H1 (cell line): ENCODE results near the gene SSR2. TPM values are rescaled to one million over a fixed set of nuclear protein-coding genes. Genes with fewer than 3 reads are reported as not detected.
A peak's percentile ranks its signal among the peaks of the same experiment; 100 is the strongest.

Experiments
- CTCF ChIA-PET: fragments of 300-600 bp; sonication (Branson Sonifier 250); formaldehyde crosslinking; loops from one replicate; lab custom pipeline; 2021; ENCODE audit not compliant: partially characterized antibody; lab: Charles Lee
- POLR2A ChIA-PET: fragments of 300-600 bp; sonication (Branson Sonifier 250); formaldehyde crosslinking; loops from one replicate; lab custom pipeline; 2021; ENCODE audit warnings: inconsistent platforms; ENCODE audit not compliant: partially characterized antibody; lab: Charles Lee
- DNase-seq, 2 experiments: peaks; one replicate each; pipeline versions ENCODE4 v3.0.0 to v3.0.0-alpha.2; 2010 to 2022; ENCODE audit warnings: low spot score in 2 of 2, low read depth in 1 of 2, mixed read lengths in 1 of 2
- FAIRE-seq: peaks from 2 replicates; lab custom pipeline; 2011; peaks lifted over from hg19 to GRCh38; lab: Jason Lieb, UNC
- H2AFZ ChIP-seq: 2 replicates; pipeline ENCODE4 v1.8.1; 2012; ENCODE audit warnings: low read length, inconsistent platforms
- H2AK5ac ChIP-seq: 2 replicates; pipeline ENCODE4 v1.6.1; 2013; ENCODE audit warnings: low read depth, low read length
- H2BK120ac ChIP-seq: replicated peaks from 2 replicates; pipeline ENCODE3; 2013; ENCODE audit warnings: low read depth, low read length, inconsistent platforms
- H2BK12ac ChIP-seq: 2 replicates; pipeline ENCODE4 v1.6.1; 2013; ENCODE audit warnings: low read depth, low read length
- H2BK15ac ChIP-seq: 2 replicates; pipeline ENCODE4 v1.6.1; 2013; ENCODE audit warnings: low read length
- H2BK20ac ChIP-seq: 2 replicates; pipeline ENCODE4 v1.6.1; 2013; ENCODE audit warnings: low read length
- H2BK5ac ChIP-seq: 2 replicates; pipeline ENCODE4 v1.6.1; 2013; ENCODE audit warnings: low read depth, low read length
- H3K14ac ChIP-seq: 2 replicates; pipeline ENCODE4 v1.6.1; 2013; ENCODE audit warnings: inconsistent platforms; ENCODE audit not compliant: insufficient read length
- H3K18ac ChIP-seq: 2 replicates; pipeline ENCODE4 v1.6.1; 2013; ENCODE audit warnings: low read length; ENCODE audit errors: extremely low read depth
- H3K23ac ChIP-seq: 2 replicates; pipeline ENCODE4 v1.6.1; 2013; ENCODE audit warnings: inconsistent platforms; ENCODE audit not compliant: insufficient read length
- H3K23me2 ChIP-seq: 2 replicates; pipeline ENCODE4 v1.6.1; 2013; ENCODE audit warnings: low read depth, low read length
- H3K27ac ChIP-seq: 2 replicates; pipeline ENCODE4 v1.6.1; 2011; ENCODE audit warnings: low read depth, low read length, inconsistent platforms
- H3K27me3 ChIP-seq, 4 experiments: replicated peaks in 1 of 4; 1 replicate in 1 of 4; 2 replicates in 3 of 4; pipeline versions ENCODE4 v1.6.1 to v1.8.1; 2011 to 2013; ENCODE audit warnings: low read length in 3 of 4, mild to moderate bottlenecking in 3 of 4, inconsistent platforms in 2 of 4, mixed read lengths in 2 of 4, moderate library complexity in 1 of 4; ENCODE audit not compliant: control insufficient read depth in 3 of 4, insufficient read depth in 3 of 4; ENCODE audit errors: extremely low read depth in 1 of 4
- H3K36me3 ChIP-seq, 4 experiments: 2 replicates each; pipeline versions ENCODE4 v1.6.1 to v1.8.1; 2011 to 2013; ENCODE audit warnings: mild to moderate bottlenecking in 4 of 4, low read length in 3 of 4, moderate library complexity in 2 of 4, control low read depth in 1 of 4, inconsistent platforms in 1 of 4; ENCODE audit not compliant: insufficient read depth in 4 of 4, control insufficient read depth in 2 of 4
- H3K4ac ChIP-seq: replicated peaks from 2 replicates; pipeline ENCODE3; 2013; ENCODE audit warnings: low read length, low read depth, mixed read lengths, inconsistent platforms; ENCODE audit not compliant: insufficient read length
- H3K4me1 ChIP-seq, 4 experiments: replicated peaks in 1 of 4; 1 replicate in 1 of 4; 2 replicates in 3 of 4; pipeline versions ENCODE4 v1.6.1 to v1.8.1; 2011 to 2013; ENCODE audit warnings: low read length in 3 of 4, inconsistent platforms in 2 of 4, mixed read lengths in 1 of 4; ENCODE audit not compliant: insufficient read depth in 4 of 4, control insufficient read depth in 3 of 4
- H3K4me2 ChIP-seq, 2 experiments: 2 replicates each; pipeline versions ENCODE4 v1.6.1 to v1.8.1; 2011 to 2013; ENCODE audit warnings: low read depth in 2 of 2, low read length in 2 of 2, control low read depth in 1 of 2, inconsistent platforms in 1 of 2, mild to moderate bottlenecking in 1 of 2; ENCODE audit not compliant: insufficient read depth in 1 of 2
- H3K4me3 ChIP-seq, 4 experiments: fragments of 200-600, 300-600 bp in 1 of 4; sonication (generic), shearing (Covaris generic), sonication (Bioruptor Twin) in 1 of 4; 2 replicates each; pipeline versions ENCODE4 v1.5.1 to v1.8.1; 2011 to 2016; ENCODE audit warnings: low read length in 4 of 4, low read depth in 3 of 4, control low read depth in 2 of 4, inconsistent platforms in 2 of 4, mild to moderate bottlenecking in 2 of 4, mixed read lengths in 1 of 4, moderate library complexity in 1 of 4; ENCODE audit not compliant: insufficient read depth in 2 of 4; ENCODE audit errors: extremely low read depth in 1 of 4
- H3K56ac ChIP-seq: replicated peaks from 2 replicates; pipeline ENCODE3; 2013; ENCODE audit warnings: low read depth, mild to moderate bottlenecking, mixed read lengths, low read length, inconsistent platforms; ENCODE audit not compliant: insufficient read length
- H3K79me1 ChIP-seq: 2 replicates; pipeline ENCODE4 v1.6.1; 2013; ENCODE audit warnings: low read depth, low read length, control low read depth
- H3K79me2 ChIP-seq, 2 experiments: 2 replicates each; pipeline versions ENCODE4 v1.6.1 to v1.8.1; 2012 to 2013; ENCODE audit warnings: low read length in 2 of 2, mild to moderate bottlenecking in 2 of 2, inconsistent platforms in 1 of 2; ENCODE audit not compliant: insufficient read depth in 2 of 2, control insufficient read depth in 1 of 2
- H3K9ac ChIP-seq, 4 experiments: replicated peaks in 1 of 4; 1 replicate in 1 of 4; 2 replicates in 3 of 4; pipeline versions ENCODE4 v1.6.1 to v1.8.1; 2011 to 2013; ENCODE audit warnings: low read depth in 3 of 4, low read length in 3 of 4, control low read depth in 2 of 4, mild to moderate bottlenecking in 2 of 4, moderate library complexity in 2 of 4, inconsistent platforms in 1 of 4; ENCODE audit errors: extremely low read depth in 1 of 4
- H3K9me3 ChIP-seq, 2 experiments: 2 replicates each; pipeline versions ENCODE4 v1.6.1 to v1.8.1; 2012 to 2013; ENCODE audit warnings: mild to moderate bottlenecking in 2 of 2, moderate library complexity in 2 of 2, control low read depth in 1 of 2, inconsistent platforms in 1 of 2, low read depth in 1 of 2, low read length in 1 of 2, mixed read lengths in 1 of 2; ENCODE audit not compliant: insufficient read depth in 2 of 2
- H4K20me1 ChIP-seq, 2 experiments: replicated peaks in 1 of 2; 2 replicates each; pipeline versions ENCODE3 to v1.8.1; 2011 to 2013; ENCODE audit warnings: inconsistent platforms in 2 of 2, low read length in 2 of 2, mild to moderate bottlenecking in 1 of 2; ENCODE audit not compliant: insufficient read depth in 2 of 2, control insufficient read depth in 1 of 2
- H4K5ac ChIP-seq: 2 replicates; pipeline ENCODE4 v1.6.1; 2013; ENCODE audit warnings: low read length, low read depth, mixed read lengths, inconsistent platforms; ENCODE audit not compliant: insufficient read length
- H4K8ac ChIP-seq: 2 replicates; pipeline ENCODE4 v1.8.0; 2013; ENCODE audit warnings: mild to moderate bottlenecking, moderate library complexity, low read length, inconsistent platforms; ENCODE audit not compliant: insufficient read depth; ENCODE audit errors: extremely low read depth
- H4K91ac ChIP-seq: replicated peaks from 2 replicates; pipeline ENCODE3; 2013; ENCODE audit warnings: low read length, mixed read lengths, inconsistent platforms; ENCODE audit not compliant: insufficient read length
- BACH1 ChIP-seq: IDR thresholded peaks from 2 replicates; pipeline ENCODE4 v1.6.1; 2012; ENCODE audit warnings: low read length, improper control_type of control experiment
- BRCA1 ChIP-seq: IDR thresholded peaks from 2 replicates; pipeline ENCODE4 v1.6.1; 2012; ENCODE audit warnings: low read depth, low read length, improper control_type of control experiment
- CBX8 ChIP-seq: fragments of 300-800, 300-1000 bp; sonication (generic); IDR thresholded peaks from 2 replicates; pipeline ENCODE4 v1.7.1; 2016; ENCODE audit warnings: low read depth, low read length, borderline replicate concordance
- CHD1 ChIP-seq: IDR thresholded peaks from 2 replicates; pipeline ENCODE4 v1.6.1; 2012; ENCODE audit warnings: low read depth, low read length, improper control_type of control experiment
- CHD2 ChIP-seq: IDR thresholded peaks from 2 replicates; pipeline ENCODE4 v1.6.1; 2012; ENCODE audit warnings: low read length, improper control_type of control experiment
- CREB1 ChIP-seq: IDR thresholded peaks from 2 replicates; pipeline ENCODE4 v1.6.1; 2012; ENCODE audit warnings: inconsistent platforms
- NANOG ChIP-seq: IDR thresholded peaks from 2 replicates; pipeline ENCODE4 v1.6.1; 2011; ENCODE audit warnings: low read length, low read depth, mild to moderate bottlenecking, inconsistent platforms; ENCODE audit not compliant: insufficient read depth, poor library complexity, severe bottlenecking
- RAD21 ChIP-seq, 2 experiments: IDR thresholded peaks in 1 of 2; conservative IDR thresholded peaks in 1 of 2; 2 replicates each; pipeline ENCODE4 v1.6.1; 2011; ENCODE audit warnings: low read depth in 2 of 2, low read length in 2 of 2, improper control_type of control experiment in 1 of 2, inconsistent platforms in 1 of 2, mild to moderate bottlenecking in 1 of 2, moderate library complexity in 1 of 2
- SP4 ChIP-seq: IDR thresholded peaks from 2 replicates; pipeline ENCODE4 v1.6.1; 2012; ENCODE audit warnings: low read length, inconsistent platforms
- ZNF274 ChIP-seq: IDR thresholded peaks from 2 replicates; pipeline ENCODE4 v1.7.0; 2012; ENCODE audit warnings: low read length, borderline replicate concordance; ENCODE audit errors: extremely low read depth
- WGBS, 2 experiments: shearing (Covaris generic) in 1 of 2; methylation state at CpG; one replicate each; pipeline versions ENCODE4 v1.1.6 to v1.1.7; 2013 to 2015; ENCODE audit warnings: low lambda C conversion rate in 2 of 2, mixed read lengths in 2 of 2, inconsistent platforms in 1 of 2, low coverage in 1 of 2, missing lambda C conversion rate in 1 of 2; ENCODE audit not compliant: insufficient replicate concordance in 2 of 2, insufficient coverage in 1 of 2, insufficient read length in 1 of 2; ENCODE audit errors: extremely low coverage in 1 of 2, missing lambda C conversion rate in 1 of 2; 5-methylcytosine and 5-hydroxymethylcytosine counted together
- polyA plus RNA-seq, 7 experiments: library from polyadenylated mRNA; depleted of rRNA in 3 of 7; stranded (reverse) in 5 of 7; unstranded in 2 of 7; fragments of >200 nt in 5 of 7; fragments of 200-250 nt in 2 of 7; gene quantifications; 1 replicate in 5 of 7; 2 replicates in 1 of 7; 4 replicates in 1 of 7; pipeline versions ENCODE4 v1.2.1 to v1.2.3, GENCODE V29; 2011 to 2013; ENCODE audit warnings: missing spikeins in 2 of 7, mixed read lengths in 2 of 7
- total RNA-seq: library from RNA; stranded (reverse); fragmentation: NEBNext Ultra II Directional; extraction: Animal tissue kit (Norgen Biotek cat#: 25700); gene quantifications from 2 replicates; pipeline ENCODE4 v1.2.1, GENCODE V29; 2021
- TF ChIP-seq, protein P1 (sequence below): IDR thresholded peaks from 2 replicates; pipeline ENCODE4 v1.6.1; 2012; ENCODE audit warnings: inconsistent platforms

The SSR2 gene
- total and polyA plus RNA-seq, 2 of the 8 experiments (the other 6 are each of a cell fraction or from before 2014, with no cell fraction given) = 190 to 648 TPM

DNA sequence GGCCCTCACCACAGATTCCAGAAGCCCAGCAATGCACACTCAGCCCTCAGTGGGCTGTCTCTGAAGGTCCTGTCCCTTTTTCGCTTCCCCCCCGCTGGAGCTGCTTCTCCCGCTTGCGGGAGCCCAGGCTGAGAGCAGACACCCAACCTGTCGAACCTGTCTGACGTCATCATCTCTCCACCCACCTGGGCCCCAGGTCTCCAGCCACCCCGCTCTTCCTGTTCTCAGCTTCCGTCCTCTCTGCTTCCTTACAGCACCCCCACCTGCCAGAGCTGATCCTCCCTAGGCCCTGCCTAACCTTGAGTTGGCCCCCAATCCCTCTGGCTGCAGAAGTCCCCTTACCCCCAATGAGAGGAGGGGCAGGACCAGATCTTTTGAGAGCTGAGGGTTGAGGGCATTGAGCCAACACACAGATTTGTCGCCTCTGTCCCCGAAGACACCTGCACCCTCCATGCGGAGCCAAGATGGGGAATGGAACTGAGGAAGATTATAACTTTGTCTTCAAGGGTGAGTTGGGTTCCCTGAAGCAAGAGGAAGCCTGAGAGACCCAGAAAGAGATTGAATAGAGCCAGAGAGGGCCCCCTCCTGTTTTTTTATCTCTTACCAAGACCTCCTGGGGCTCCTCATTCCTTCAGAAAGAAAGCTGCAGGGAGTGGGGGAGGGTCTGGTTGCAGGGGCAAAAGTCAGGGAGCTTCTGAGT is 40.3 kb upstream of the SSR2 start, which contains the start of gene RAB25:
Gene RAB25, plus strand, starts transcription at position 224 of the 700 bp plus-strand sequence. Its CDS starts 241 bp downstream, at position 465.
- Histone ChIP-seq H3K27me3 (no peaks in the 10 kb centered on the region), H2AK5ac (peak within 1 kb of the TSS; percentile 57; the same call in 1 of the 2 replicates), H4K5ac (peak within 1 kb of the TSS; percentile 89), H3K9ac (peak within 1 kb of the TSS in 3 of 4 experiments; percentile 68 to 82 (median 72); a peak in 6 of 7 replicates), H4K20me1 (peaks cover 3 to 9% of the 10 kb centered on the region in 2 experiments), H3K79me2 (peaks cover 0 to 6% of the 10 kb centered on the region in 2 experiments; a peak in 1 of 4 replicates), H3K56ac (peak within 1 kb of the TSS; percentile 26), H3K4me1 (peaks cover 0 to 22% (median 11%) of the 10 kb centered on the region in 4 experiments; a peak in 6 of 7 replicates), H2BK120ac (no peak within 1 kb of the TSS), H4K91ac (peak within 1 kb of the TSS; percentile 13), H3K14ac (no peak within 1 kb of the TSS), H2BK5ac (peak within 1 kb of the TSS; percentile 95), H3K23me2 (peaks cover 10% of the 10 kb centered on the region), H2BK20ac (peak within 1 kb of the TSS; percentile 62; the same call in 1 of the 2 replicates), H3K4me2 (peak within 1 kb of the TSS; percentile 76 to 88), H3K18ac (peak within 1 kb of the TSS; percentile 89), H2BK15ac (no peak within 1 kb of the TSS; the same call in 1 of the 2 replicates), H3K4ac (no peak within 1 kb of the TSS), H3K9me3 (no peaks in the 10 kb centered on the region), H3K27ac (peak within 1 kb of the TSS; percentile 93), H3K36me3 (peaks cover 0 to 7% (median 4%) of the 10 kb centered on the region in 4 experiments; a peak in 1 of 8 replicates), H3K23ac (no peak within 1 kb of the TSS), H3K4me3 (peak within 1 kb of the TSS; percentile 39 to 65 (median 52)), H3K79me1 (no peaks in the 10 kb centered on the region), H2AFZ (no peak within 1 kb of the TSS), H2BK12ac (peak within 1 kb of the TSS; percentile 92; the same call in 1 of the 2 replicates), H4K8ac (peak within 1 kb of the TSS; percentile 81; the same call in 1 of the 2 replicates)
- ChIA-PET CTCF (interaction anchor here (0.7 to 6.2 kb wide), 12 partner anchors 9 to 86 kb away, joined by 3 to 23 read pairs (median 4); no protein-coding TSS in a partner anchor), POLR2A (interaction anchor here (0.7 to 7.3 kb wide), 18 partner anchors 8 to 189 kb away, joined by 3 to 88 read pairs (median 5); partner anchors contain the start of genes ARHGEF2, LAMTOR2, MEX3A and PMF1)
- DNase-seq = peak; percentile 66 to 84
- WGBS, 2 experiments = 6% methylated on average over 11 of the region's 11 CpGs; no CpG with 5 or more reads in 1 of the 2 experiments
- no peak for FAIRE-seq
- TF ChIP-seq RAD21 (IDR thresholded peaks at IDR 0.05 in 1 of 2, conservative IDR thresholded peaks at IDR 0.05 in 1 of 2; ENCODE audit: low read depth in 2 of 2, low read length in 2 of 2) (no peak; a peak in 1 of 4 replicates), CHD2 (peak; percentile 58; the same call in 1 of the 2 replicates), BRCA1 (no peak), CREB1 (peak; percentile 90), ZNF274 (no peak), CHD1 (no peak), CBX8 (no peak), BACH1 (no peak), NANOG (peak; percentile 73), SP4 (no peak)
- TF ChIP-seq, protein P1, sequence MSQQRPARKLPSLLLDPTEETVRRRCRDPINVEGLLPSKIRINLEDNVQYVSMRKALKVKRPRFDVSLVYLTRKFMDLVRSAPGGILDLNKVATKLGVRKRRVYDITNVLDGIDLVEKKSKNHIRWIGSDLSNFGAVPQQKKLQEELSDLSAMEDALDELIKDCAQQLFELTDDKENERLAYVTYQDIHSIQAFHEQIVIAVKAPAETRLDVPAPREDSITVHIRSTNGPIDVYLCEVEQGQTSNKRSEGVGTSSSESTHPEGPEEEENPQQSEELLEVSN = no peak
